ENCODE results near the gene LRRC23.

- TF ChIP-seq, protein P1, sequence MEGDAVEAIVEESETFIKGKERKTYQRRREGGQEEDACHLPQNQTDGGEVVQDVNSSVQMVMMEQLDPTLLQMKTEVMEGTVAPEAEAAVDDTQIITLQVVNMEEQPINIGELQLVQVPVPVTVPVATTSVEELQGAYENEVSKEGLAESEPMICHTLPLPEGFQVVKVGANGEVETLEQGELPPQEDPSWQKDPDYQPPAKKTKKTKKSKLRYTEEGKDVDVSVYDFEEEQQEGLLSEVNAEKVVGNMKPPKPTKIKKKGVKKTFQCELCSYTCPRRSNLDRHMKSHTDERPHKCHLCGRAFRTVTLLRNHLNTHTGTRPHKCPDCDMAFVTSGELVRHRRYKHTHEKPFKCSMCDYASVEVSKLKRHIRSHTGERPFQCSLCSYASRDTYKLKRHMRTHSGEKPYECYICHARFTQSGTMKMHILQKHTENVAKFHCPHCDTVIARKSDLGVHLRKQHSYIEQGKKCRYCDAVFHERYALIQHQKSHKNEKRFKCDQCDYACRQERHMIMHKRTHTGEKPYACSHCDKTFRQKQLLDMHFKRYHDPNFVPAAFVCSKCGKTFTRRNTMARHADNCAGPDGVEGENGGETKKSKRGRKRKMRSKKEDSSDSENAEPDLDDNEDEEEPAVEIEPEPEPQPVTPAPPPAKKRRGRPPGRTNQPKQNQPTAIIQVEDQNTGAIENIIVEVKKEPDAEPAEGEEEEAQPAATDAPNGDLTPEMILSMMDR (IDR thresholded peaks at IDR 0.05): no peak
- TF ChIP-seq POLR2A (IDR thresholded peaks at IDR 0.05) (no peak), POLR2AphosphoS5 (IDR thresholded peaks at IDR 0.05) (no peak)
Measured at GRCh38 chr12:6917491-6918231, 13.0 kb downstream of the LRRC23 start.

Measured in suprapubic skin (tissue), 4 donors.